GM19328 (cell line): ENCODE data around the gene GRIN2C.

ENCODE experiments used
- ATAC-seq: cut with Tn5 transposase; IDR thresholded peaks from one replicate; pipeline ENCODE4 v1.9.1; 2021; ENCODE audit warnings: mild to moderate bottlenecking, moderate library complexity; ENCODE audit not compliant: unreplicated experiment

Gene GRIN2C

DNA sequence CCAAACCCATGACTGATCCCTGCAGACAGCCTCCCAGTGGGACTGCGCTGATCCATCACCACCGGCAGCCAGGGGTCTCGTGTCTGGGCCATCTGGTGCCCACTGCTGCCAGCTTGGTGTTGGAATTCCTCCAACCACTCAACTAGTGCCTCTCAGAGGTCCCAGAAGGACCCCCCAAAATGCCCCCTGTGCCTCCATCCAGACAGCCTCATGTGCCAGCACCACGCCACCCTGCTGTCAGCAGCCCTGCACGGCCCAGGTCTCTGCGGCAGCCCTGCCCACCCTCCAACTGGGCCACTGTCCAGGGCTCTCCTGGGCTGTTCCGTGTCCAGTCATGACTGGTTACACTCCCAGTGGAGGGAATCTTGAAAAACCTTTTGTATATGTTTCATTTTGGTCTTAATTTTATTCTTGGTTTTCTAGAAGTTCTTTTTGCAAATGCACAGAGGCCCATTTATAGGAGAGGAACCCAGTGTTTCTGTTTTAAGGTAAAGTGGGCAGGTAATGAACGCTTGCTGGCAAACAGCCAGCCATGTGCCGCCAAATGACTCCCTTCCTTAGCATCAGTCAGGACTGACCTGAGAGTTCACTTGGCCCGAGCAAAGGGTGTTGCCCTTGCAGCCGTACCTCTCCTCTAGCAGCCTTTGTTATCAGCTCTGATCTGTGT lies 34.6 kb downstream of the GRIN2C start:
- no peak for ATAC-seq

- ATAC-seq: no peak
Observed at GRCh38 chr17:74822939-74823367, 36.7 kb downstream of the GRIN2C start.

GRCh38 chr17:74822335-74822938 lies 37.2 kb downstream of the GRIN2C start:
- ATAC-seq: no peak

- no peak for ATAC-seq
Observed at GRCh38 chr17:74821655-74822334, 37.9 kb downstream of the GRIN2C start.

DNA sequence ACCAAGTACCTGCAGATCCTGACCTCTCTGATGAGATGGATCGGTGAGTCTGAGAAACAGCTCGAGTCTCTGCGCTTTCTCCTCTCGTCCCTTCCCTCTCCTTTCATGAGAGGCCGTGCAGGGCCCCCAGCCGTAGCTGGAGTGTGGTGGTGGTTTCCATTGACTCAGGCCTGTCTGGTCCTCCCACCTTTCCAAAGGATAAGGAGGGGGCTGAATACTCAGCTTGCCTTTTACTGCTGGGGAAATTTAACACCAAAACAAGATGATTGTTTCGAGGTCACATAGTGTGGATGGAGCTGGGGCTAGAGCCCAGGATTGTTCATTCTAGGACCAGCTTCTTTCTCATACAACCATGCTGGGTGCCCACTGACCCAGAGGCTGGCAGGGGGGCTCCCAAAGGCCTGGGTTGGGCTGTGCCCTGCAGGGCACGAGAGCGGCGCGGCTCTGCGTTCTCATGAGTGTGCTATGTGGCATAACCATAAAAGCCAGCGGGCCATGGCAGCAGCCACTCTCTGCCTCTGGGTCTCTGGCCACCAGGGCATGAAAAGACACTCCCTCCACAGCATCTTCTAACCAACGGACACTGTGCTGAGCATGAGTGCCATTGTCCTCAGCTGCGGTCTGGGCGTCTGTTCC lies 39.8 kb downstream of the GRIN2C start:
- ATAC-seq: no peak

DNA sequence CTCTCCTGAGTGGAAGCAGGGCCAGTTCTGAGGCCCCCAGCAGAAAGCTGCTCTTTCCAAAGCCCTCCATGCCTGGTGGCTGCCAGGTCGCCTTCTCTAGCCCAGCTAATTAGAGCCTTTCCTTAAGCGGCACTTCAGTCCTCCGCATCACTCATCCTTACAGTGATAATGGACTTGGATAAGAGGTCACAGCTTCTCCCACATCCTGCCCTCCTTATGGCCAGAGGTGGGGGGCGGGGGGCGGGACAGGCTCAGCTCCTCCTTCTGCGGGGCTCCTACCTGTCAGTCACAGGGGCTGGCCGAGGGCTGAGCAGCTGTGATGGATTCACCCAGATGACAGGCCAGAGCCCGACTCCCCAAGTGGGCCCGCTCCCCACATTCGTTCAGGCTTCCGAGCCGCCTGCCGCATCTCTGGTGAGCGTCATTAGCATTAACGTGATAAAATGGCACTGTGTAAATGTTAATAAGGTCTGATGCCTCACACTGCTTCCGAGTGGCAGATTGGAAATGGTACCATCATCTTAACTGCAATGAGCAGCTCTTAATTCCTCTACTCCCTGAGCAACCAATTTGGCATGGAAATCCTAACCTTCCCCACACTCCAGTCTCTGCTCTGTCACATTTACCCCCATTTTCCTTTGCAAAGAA lies 41.3 kb downstream of the GRIN2C start:
- ATAC-seq: no peak

GRCh38 chr17:74816905-74817620 lies 42.6 kb downstream of the GRIN2C start:
- ATAC-seq: no peak

DNA sequence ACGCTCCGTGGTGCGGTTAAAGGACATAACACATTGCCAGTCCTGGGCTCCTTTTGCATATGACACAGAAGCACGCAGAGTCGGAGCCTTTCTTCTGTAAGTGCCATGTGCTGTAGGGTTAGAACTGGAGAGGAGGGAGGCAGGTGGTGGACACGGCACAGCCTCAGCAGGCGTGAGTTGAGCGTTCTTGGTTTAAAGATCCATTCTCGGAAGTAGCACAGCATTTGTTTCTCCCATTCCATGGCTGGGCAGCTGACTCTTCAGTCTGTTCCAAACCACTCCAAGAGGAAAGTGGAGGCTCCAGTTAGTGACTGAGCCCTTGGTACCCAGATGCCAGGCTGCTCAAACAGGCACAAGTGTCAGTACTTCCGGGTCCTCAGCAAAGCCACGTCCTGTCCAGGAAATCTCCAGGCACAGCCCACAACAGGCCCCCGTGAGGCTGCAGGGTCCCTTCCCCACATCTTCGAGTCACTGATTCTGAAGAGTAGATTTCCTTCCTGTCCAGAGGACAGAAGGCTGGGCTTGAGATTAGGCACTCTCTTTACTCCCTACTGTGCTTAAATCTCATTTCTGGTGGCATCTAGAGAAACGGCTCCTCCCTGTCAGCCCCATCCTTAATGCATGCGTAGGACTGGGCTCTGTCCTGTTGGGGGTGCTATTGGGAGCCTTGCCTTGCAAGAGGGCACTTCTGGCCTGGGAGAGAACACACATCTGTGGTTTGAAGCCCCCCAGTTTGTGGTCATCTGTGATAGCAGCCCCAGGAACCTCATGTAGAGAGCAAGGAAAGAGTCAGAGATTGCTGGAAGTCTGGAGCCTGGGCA lies 43.9 kb downstream of the GRIN2C start:
- ATAC-seq: no peak

GRCh38 chr17:74815067-74815466 lies 44.6 kb downstream of the GRIN2C start:
- no peak for ATAC-seq

DNA sequence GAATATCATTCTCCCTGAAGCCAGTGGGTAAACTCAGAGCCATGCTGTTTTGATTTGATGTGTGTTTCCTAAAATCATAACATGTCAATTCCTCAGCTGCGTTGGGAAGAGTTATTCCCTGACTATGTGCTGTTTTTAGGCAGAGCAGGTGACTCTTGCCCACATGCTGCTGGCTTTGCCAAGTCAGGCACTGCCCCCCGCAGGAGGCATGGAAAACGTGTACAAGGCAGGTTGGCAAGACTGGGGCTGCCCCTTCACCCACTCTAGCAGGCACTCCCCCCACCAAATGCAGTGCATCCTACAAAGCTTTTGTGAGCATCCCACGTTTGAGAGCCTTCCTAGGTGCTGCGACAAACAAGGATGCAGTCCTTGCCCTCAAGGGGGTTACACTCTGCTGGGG lies 45.2 kb downstream of the GRIN2C start:
- no peak for ATAC-seq

DNA sequence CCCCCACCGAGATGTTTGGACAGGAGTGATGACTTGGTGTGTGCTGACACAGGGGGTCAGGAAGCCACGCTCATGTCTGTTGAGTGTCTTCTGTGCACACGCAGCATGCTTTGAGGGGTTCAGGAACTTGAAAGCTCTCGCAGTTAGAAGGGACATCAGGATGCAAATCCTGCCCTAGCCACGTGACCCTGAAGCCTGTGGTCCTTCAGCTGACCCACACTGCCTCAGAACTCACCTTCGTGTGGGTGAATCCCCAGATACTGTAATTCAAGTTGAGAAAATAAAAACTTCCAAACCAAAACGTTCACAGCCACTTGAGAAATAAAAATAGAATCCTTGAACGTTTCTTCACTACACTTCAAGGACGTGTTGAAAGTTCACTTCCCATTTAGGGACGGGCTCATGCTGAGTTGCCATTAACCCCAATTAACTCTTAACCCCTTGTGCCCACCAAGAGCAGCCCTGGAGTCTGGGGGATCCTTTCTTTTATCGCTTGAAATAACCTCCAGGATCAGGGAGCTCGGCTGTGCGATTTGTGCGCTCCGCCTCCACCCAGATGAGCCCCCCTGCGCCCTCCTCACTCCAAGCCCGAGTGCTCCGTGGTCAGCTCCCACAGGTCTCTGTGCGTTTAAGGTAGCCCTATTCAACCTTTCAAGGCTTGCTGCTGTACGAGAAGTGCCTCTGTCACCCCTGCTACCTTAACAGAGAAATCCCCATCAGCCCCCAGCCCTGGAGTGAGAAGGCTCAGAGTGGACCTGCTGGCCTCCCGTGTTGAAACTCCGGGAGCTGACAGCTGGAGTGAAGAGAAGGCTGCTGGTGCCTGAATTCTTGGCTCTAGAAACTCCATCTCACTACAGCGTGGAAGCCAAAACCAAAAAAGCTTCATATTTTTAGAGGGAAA lies 47.3 kb downstream of the GRIN2C start:
- no peak for ATAC-seq

DNA sequence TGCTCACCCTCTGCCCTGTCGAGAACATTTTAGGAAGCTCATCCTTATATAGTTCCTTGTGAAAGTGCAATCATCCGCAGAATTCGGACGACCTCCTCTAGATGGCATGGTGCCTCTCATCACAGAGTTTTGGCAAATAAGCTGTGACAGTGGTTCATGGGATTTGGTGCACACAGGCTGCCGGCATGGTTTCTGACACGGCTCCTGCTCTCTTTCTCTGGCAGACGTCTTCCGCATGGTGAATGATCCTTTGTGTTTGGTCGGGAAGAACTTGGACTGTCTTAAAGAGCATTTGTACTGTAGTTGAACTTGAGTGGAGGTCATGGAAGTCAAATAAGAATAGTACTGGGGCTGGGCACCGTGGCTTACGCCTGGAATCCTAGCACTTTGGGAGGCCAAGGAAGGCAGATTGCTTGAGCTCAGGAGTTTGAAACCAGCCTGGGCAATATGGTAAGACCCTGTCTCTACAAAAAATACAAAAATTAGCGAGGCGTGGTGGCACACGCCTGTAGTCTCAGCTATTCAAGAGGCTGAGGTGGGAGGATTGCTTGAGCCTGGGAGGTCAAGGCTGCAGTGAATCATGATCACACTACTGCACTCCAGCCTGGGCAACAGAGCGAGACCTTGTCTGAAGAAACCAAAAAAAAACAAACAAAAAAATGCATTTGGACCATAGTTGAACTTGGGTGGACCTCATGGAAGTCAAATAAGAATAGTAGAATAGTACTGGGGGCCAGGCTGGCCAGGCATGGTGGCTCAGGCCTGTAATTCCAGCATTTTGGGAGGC lies 48.8 kb downstream of the GRIN2C start:
- ATAC-seq: no peak

- ATAC-seq: no peak
Observed at GRCh38 chr17:74808714-74809430, 50.8 kb downstream of the GRIN2C start.

DNA sequence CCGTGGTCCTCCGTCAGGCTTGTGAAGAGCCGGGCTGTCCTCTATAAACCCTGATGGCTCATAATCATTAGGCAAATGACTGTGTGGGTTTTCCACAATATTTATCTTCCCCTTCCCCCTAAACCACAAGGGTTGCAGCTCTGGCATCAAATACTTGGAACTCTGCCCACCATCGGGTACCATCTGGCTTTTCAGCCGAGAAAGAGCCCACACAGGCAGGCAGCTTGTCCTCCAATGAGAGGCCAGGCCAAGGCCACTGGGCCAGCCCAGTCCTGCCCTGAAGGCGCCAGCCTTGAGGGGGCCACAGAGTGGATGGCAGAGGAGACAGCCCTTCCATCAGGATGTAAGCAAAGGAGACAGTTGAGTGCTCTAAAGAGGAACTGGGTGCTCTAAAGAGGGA lies 51.8 kb downstream of the GRIN2C start:
- no peak for ATAC-seq

DNA sequence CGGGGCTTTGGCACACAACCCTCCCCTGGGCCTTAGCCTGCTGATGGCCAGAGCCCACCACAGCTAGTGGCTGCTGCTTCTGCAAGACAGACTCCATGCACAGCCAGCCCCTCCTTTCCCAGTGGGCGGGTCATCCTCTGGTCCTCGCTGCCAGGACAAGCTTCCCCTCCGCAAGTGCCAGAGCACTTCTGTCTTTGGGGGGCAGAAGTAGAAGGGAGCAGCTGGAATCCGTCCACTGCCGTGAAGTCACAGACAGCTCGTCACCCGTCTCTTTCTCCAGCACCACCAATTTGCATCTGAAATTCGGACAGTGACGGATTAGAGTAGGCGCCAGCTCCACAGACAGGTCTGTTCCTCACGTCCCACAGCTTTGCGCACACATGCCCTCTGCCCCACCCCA lies 52.2 kb downstream of the GRIN2C start:
- ATAC-seq: no peak

DNA sequence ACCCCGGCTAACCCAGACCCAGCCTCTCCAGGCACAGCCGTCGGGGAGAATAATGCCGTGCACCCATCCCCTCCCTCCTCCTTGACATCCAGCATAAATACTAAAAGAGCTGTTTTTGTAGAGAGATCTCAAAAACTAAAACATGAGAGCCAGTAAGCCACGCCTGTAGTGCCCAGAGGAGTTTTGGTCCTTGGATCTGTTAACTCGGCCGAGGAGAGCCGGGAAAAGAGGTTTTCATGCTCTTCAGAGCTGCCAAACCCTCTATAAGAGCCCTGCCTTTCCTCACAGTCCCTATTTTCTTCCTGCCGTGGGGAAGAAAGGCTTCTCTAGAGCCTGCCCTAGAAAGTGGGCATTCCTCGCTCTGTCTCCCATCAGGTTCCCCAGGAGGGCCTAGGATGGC lies 53.4 kb downstream of the GRIN2C start:
- no peak for ATAC-seq

GRCh38 chr17:74805591-74805991 lies 54.1 kb downstream of the GRIN2C start:
- no peak for ATAC-seq
